WI38 (cell line): ENCODE results near the gene OR2H2.

ENCODE experiments used
- H3K4me3 ChIP-seq: 2 replicates; pipeline ENCODE4 v1.5.1; 2011; ENCODE audit warnings: low read depth, mild to moderate bottlenecking, control low read depth, low read length
- TF ChIP-seq, protein P1 (sequence below): IDR thresholded peaks from 2 replicates; pipeline ENCODE4 v1.5.1; 2012; ENCODE audit warnings: low read depth, mild to moderate bottlenecking, control low read depth, low read length

The OR2H2 gene

DNA sequence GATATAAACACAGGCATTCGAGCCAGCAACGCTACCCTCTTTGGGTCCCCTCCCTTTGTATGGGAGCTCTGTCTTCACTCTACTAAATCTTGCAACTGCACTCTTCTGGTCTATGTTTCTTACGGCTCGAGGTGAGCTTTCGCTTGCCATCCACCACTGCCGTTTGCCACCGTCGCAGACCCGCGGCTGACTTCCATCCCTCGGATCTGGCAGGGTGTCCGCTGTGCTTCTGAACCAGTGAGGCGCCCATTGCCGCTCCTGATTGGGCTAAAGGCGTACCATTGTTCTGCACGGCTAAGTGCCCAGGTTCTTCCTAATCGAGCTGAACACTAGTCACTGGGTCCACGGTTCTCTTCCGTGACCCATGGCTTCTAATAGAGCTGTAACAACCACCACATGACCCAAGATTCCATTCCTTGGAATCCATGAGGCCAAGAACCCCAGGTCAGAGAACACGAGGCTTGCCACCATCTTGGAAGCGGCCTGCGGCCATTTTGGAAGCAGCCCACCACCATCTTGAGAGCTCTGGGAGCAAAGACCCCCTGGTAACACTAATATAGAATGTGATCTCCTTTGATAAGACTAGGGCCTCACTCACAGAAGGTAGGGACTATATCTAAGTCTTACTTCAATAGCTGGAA lies 26.4 kb upstream of the OR2H2 start:
- TF ChIP-seq, protein P1, sequence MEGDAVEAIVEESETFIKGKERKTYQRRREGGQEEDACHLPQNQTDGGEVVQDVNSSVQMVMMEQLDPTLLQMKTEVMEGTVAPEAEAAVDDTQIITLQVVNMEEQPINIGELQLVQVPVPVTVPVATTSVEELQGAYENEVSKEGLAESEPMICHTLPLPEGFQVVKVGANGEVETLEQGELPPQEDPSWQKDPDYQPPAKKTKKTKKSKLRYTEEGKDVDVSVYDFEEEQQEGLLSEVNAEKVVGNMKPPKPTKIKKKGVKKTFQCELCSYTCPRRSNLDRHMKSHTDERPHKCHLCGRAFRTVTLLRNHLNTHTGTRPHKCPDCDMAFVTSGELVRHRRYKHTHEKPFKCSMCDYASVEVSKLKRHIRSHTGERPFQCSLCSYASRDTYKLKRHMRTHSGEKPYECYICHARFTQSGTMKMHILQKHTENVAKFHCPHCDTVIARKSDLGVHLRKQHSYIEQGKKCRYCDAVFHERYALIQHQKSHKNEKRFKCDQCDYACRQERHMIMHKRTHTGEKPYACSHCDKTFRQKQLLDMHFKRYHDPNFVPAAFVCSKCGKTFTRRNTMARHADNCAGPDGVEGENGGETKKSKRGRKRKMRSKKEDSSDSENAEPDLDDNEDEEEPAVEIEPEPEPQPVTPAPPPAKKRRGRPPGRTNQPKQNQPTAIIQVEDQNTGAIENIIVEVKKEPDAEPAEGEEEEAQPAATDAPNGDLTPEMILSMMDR: no peak

DNA sequence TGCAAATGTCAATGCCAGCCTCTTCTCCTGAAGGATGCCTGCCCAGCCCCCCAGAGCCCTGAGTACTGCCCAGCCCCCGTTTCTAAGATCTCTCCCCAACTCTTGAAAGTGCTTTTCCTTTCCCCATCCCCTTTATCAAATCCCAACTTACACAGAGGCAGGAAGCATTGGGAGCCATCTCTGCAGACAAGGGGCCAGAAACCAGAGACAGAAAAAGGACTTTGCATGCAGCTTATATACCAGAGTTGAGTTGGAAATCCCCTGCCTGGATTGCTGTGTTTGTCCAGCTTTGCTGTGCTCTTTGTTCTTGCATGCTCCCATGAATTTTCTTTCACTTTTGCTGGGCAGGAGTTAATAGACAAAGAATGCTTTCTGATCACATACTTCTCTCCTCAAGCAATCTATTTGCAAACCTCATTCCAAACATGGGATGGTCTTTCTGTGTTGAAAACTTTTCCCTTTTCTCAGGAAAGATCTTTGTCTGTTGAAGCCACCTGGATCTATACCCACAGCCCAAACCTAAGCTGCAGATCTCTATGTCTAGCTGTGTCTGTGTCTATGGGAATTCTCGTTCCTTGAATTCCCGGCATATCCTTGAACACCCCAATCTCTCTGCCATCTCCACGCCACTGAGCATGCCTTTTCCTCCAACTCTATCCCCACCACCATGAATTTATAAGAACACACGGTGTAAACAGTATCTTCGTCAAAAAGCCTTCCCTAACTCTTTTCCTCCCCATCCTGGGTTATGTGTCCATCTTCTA lies 25.2 kb upstream of the OR2H2 start, which contains the start of gene UBD:
Gene UBD (minus strand): TSS at position 209 of the 764 bp plus-strand sequence. CDS start 31 bp downstream, at position 178.
- TF ChIP-seq, protein P1: no peak
- H3K4me3 ChIP-seq: no peak within 1 kb of the TSS

More for the DNA sequence above, 26.4 kb upstream of the OR2H2 start:
- no peak overlapping the region for H3K4me3 ChIP-seq

DNA sequence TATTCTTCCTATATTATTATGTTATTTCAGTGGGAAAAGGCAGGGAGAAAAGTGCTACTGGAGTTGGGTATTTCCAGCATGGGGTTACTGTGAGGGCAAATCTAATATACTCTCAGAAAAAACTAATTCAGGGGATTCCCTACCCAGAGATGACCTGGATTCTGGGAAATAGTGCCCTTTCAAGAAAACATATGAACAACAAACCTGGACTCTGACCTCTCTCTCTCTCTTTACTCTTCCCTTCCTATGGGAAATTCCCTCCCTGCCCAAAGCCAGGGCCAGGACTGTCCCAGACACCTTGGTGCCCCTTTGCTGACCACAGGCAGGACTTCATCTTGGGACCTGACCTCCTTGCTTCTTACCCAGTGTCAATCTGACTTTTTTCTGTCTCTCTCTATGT lies 23.8 kb upstream of the OR2H2 start:
- TF ChIP-seq, protein P1: no peak
- H3K4me3 ChIP-seq: no peak overlapping the region

DNA sequence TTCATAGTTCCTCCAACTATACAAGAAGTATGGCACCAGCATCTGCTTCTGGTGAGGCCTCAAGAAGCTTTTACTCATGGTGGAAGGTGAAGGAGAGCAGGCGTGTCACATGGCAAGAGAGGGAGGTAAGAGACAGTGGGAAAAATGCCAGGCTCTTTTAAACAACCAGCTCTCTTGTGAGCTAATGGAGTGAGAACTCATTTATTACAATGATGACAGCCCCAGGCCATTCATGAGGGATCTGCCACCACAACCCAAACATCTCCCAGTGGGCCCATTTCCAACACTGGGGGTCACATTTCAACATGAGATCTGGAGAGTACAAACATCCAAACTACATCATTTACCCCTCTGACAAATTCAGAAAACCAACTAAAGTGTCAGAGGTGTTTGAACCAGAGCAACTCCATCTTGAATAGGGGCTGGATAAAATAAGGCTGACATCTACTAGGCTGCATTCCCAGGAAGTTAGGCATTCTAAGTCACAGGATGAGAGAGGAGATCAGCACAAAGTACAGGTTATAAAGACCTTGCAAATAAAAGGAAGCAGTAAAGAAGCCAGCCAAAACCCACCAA lies 23.2 kb upstream of the OR2H2 start:
- no peak overlapping the region for H3K4me3 ChIP-seq
- TF ChIP-seq, protein P1: no peak

DNA sequence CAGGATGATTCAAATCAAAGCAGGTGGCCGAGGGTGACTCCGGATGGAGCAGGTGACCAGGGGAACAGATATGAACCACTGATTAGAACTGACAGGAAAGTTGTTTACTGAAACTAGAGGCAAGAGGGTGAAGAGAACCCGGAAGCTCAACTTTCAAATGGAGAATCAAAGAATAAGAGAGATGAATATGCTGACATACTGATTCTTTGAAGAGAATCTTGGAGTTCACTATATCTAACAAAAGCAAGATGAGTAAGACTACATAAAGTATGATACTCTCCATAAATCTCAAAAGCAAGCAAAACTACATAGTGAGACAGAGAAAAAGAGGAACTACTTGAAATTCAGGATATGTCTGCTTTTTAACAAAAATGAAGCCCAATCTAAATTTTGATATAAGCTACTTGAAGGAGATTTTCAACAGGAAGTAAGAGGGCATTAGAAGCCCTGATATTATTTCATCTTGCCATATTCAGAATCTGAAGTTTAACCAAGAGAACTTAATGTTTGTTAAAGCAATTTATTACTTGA lies 21.4 kb upstream of the OR2H2 start:
- H3K4me3 ChIP-seq: no peak overlapping the region
- TF ChIP-seq, protein P1: no peak

DNA sequence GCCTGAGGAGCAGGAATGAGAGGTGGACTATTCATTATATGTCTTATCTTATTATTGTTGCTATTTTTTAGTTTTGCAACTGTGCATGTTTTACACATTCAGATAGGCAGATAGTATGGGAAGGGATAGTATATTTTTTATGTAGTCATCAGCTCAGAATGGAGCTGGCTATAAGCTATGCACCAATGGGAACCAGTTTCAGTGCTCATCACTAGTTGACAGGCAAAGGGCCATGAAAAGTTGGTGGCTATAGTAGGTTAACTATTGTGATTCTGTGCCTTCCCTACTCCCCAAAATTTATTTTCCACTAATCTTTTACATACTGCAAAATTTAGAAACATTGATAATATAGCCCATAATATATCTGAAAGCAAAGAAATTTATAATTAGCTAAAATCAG lies 20.0 kb upstream of the OR2H2 start:
- TF ChIP-seq, protein P1: no peak
- H3K4me3 ChIP-seq: no peak overlapping the region
